CD4-positive, alpha-beta T cell treated with Interleukin-2 at 100 ng/mL for 4 hours (primary cell): ENCODE measurements around the gene CELSR1.
"Not testable (repeated sequence)": the region's sequence is repeated elsewhere in the genome, so short reads cannot be mapped to it uniquely, and the experiment has no call there.

Experiments used
- DNase-seq: peaks from one replicate; pipeline ENCODE4 v3.0.0-alpha.2; 2020; ENCODE audit warnings: low spot score

Gene CELSR1

GRCh38 chr22:46481386-46481785 is 56.0 kb downstream of the CELSR1 start:
- no peak for DNase-seq

GRCh38 chr22:46480396-46480795 is 57.0 kb downstream of the CELSR1 start:
- no peak for DNase-seq

GRCh38 chr22:46479046-46479445 is 58.4 kb downstream of the CELSR1 start:
- no peak for DNase-seq

GRCh38 chr22:46478083-46478551 is 59.3 kb downstream of the CELSR1 start:
- DNase-seq: no peak

- no peak for DNase-seq
Measured at GRCh38 chr22:46476547-46476941, 60.9 kb downstream of the CELSR1 start.

GRCh38 chr22:46473896-46474557 is 63.4 kb downstream of the CELSR1 start:
- DNase-seq: no peak

- DNase-seq: no peak
Measured at GRCh38 chr22:46473021-46473779, 64.2 kb downstream of the CELSR1 start.

GRCh38 chr22:46472722-46473016 is 64.8 kb downstream of the CELSR1 start:
- no peak for DNase-seq

- no peak for DNase-seq
Measured at GRCh38 chr22:46471901-46472721, 65.3 kb downstream of the CELSR1 start.

GRCh38 chr22:46471330-46471729 is 66.1 kb downstream of the CELSR1 start:
- not testable (repeated sequence) for DNase-seq

- no peak for DNase-seq
Measured at GRCh38 chr22:46469711-46470110, 67.7 kb downstream of the CELSR1 start.

- no peak for DNase-seq
Measured at GRCh38 chr22:46467006-46467405, 70.4 kb downstream of the CELSR1 start.

GRCh38 chr22:46466255-46466676 is 71.2 kb downstream of the CELSR1 start:
- DNase-seq: no peak

- no peak for DNase-seq
Measured at GRCh38 chr22:46465793-46466192, 71.6 kb downstream of the CELSR1 start.

GRCh38 chr22:46465345-46465720 is 72.1 kb downstream of the CELSR1 start:
- DNase-seq: no peak

GRCh38 chr22:46464701-46465344 is 72.6 kb downstream of the CELSR1 start:
- DNase-seq: no peak

GRCh38 chr22:46464296-46464695 is 73.1 kb downstream of the CELSR1 start:
- DNase-seq: no peak

GRCh38 chr22:46463435-46464227 is 73.8 kb downstream of the CELSR1 start:
- no peak for DNase-seq

- no peak for DNase-seq
Measured at GRCh38 chr22:46462726-46463371, 74.6 kb downstream of the CELSR1 start.

- DNase-seq: no peak
Measured at GRCh38 chr22:46461566-46462180, 75.7 kb downstream of the CELSR1 start.

- no peak for DNase-seq
Measured at GRCh38 chr22:46460857-46461256, 76.6 kb downstream of the CELSR1 start.
